NOMO-1 treated with DMSO at 0.1 percent for 48 hours (cell line): ENCODE data around the gene PGRMC2.

Source experiments
- DNase-seq: peaks from one replicate; lab custom pipeline; 2025; ENCODE audit not compliant: unreplicated experiment; lab: John Stamatoyannopoulos, UW

The PGRMC2 gene, protein sequence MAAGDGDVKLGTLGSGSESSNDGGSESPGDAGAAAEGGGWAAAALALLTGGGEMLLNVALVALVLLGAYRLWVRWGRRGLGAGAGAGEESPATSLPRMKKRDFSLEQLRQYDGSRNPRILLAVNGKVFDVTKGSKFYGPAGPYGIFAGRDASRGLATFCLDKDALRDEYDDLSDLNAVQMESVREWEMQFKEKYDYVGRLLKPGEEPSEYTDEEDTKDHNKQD

DNA sequence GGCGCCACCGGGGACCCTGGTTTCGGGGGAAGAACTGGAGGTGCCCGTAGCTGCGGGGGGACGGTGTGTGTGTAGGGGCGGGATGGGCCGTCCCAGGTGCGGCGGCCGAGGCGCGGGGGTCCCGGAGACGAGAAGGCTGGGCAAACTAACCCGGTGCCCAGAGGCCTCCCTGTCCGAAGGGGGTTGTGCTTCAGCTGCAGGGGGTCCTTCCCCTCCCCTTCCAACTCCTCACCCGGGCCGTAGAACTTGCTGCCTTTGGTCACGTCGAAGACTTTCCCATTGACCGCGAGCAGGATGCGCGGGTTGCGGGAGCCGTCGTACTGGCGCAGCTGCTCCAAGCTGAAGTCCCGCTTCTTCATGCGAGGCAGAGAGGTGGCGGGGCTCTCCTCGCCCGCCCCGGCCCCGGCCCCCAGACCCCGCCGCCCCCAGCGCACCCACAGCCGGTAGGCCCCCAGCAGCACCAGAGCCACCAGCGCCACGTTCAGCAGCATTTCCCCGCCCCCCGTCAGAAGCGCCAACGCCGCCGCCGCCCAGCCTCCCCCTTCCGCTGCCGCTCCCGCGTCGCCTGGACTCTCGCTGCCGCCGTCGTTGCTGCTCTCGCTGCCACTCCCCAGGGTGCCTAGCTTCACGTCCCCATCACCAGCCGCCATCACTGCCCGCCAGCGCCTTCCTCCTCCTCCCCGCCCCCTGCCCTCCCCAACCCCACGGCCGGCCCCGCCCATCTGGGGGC is at the start of gene PGRMC2:
Gene PGRMC2 (minus strand): TSS at position 673 of the 730 bp plus-strand sequence. CDS start 23 bp downstream, at position 650.
- DNase-seq = no peak

DNA sequence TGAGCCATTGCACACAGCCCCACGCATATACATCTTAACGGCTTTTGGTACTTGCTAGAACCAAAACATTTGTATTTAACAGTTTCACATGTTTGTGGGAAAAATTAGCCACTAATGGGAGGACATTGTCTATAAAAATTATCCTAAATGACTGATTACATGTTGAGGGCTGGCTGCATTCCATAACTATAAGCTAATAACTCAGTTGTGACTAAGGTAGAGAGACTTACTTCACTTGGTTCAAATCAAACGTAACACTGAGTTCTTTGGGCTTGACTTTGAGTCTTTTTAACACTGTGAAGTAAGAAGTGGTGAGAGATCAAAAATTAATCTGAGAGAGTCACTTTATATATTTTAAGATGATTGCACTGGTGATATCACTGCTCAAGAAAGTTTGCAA is 47.9 kb upstream of the PGRMC2 start:
- DNase-seq = no peak

DNA sequence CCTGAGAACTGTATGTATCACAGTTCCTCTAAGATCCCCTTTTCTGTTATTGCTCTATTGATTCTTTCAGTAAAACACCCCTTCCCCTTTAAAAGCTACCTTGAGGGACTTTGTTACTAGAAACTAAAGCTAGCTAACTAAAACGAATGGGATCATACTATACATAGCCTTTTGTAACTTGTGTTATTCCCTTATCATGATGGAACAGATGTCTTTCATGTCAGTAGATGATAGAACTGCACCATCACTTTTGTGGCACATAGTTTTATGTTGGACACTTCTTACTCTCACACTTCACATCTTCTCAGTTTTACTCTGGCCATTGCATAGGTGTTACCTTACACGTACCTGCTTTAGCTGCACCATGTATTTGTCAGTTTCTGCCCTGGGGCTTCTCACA is 46.6 kb upstream of the PGRMC2 start:
- no peak for DNase-seq

DNA sequence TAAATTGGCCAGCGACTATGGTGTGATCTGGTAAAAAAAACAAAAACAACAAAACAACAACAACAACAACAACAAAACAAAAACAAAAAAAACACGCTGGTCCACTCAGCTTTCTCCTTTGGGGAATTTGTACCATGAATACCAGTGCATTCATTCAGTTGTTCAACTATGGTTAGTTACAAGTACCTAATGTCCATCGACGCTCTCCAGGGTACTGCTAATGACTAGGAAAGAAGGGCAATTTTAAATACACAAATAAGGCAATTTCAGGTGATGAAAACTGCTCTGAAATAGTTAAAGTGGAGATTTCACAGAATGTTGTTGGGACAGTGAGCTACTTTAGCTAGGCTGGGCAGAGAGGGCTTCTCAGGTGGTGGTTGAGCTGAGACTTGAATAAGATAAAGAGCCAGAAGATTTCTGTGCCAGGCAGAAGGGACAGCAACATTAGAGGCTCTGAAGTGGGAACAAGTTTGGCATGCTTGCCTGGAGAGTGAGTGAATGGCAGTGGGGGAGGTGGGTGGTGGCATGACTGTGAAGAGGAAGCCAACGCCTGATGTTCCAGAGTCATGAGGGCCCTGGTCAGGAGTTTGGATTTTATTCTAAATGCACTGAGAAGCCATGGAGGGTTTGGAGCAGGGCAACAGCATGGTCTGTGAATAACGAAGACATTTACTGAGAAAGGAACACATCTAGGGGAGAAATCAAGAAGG is 45.9 kb upstream of the PGRMC2 start:
- DNase-seq = no peak

DNA sequence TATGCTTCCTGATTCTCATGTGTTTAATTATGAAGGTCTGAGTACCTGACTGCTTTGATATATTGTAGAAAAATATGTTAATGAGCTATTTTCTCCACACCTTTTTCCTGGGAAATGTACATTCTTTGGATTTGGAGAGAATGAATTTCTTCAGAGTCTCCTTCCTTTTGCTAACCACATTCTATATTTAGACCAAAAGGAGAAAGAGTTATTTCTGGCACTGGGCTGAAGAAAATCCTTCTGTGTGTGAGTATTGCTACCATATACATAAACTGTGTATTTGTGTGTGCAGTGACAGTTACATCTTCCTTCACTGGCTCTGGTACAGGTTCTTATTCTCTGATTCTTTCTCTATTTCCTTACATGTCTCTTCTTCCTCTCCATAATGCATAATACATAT is 44.5 kb upstream of the PGRMC2 start:
- DNase-seq = no peak

DNA sequence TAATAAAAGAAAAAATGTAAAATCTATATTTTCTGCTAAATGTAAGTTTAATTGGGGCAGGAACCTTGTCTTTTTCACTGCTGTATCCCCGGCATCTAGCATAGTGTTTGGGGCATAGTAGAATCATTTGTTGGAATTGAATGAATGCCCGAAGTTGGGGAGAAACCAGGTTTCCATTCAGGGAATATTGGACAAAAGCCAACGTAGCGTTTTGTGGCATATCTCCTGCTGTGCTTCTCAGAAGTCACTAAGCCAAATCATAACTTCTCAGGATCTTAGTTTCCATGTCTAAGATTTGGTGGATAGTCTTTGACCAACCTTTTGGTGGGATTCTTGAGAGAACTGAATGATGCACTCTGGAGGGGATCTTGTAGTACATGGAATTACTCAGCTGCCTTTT is 42.0 kb upstream of the PGRMC2 start:
- DNase-seq = no peak

DNA sequence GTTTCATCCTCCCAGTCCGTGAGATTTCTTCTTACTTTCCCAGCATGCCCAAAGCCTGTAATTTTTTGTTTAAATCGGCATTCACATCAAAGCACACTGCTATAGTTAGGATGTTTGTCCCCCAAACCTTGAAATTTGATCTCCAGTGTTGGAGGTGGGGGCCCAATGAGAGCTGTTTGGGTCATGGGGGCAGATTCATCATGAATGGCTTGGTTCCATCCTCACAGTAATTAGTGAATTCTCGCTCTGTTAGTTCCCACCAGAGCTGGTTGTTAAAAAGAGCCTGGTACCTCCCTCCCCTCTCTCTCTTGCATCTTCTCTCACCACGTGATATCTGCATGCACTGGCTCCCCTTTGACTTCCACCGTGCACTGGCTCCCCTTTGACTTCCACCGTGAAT is 40.5 kb upstream of the PGRMC2 start:
- DNase-seq = no peak

DNA sequence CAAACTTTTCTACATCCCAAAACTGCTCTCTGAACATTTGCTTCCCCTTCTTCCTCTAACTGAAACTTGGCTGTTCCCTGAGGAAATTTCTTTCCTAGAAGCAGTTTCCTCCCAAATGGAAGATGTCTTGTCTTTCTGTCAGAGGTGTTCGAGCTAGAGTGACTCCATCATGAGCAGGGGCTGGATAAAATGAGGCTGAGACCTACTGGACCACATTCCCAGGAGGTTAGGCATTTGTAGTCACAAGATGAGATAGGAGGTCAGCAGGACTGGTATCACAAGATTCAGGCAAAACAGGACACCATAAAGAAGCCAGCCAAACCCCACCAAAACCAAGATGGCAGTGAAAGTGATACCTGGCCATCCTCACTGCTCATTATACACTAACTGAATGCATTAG is 35.8 kb upstream of the PGRMC2 start:
- DNase-seq = no peak

DNA sequence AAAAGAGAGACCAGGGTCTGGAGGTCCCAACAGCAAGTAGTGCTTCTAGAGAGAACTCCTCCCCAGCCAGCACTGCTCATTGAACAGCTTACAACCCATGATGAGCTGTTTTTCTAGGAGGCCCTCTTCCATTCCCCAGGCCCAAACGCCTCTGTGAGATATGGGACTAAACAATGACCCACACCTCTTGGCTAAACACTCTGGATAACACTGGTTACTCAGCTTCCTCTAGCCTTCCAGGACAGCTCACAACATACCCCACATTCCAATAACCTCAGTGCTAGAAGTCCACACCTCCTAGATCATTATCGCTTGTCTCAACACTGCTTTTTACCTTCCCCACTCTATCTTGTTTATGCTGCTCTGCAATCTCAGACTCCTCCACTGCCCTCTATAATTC is 35.4 kb upstream of the PGRMC2 start:
- no peak for DNase-seq

DNA sequence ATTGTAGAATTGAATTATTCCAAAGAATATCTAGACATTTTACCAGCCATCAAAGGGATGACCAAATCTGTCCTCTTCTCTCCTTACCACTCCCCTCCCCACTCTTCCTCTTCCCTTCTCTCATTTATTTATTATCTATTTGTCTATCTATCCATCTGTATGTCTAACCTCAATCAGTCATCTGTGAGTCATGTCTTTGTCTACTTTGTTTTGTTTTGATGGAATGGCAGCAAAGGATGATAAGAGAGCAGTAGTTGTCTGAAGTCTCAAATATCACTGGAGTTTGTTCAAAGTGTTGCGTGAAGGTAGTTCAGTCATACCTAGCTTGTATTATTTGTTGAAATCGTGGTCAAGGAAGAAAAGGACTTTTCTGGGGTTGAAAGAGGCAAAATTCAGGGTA is 34.7 kb upstream of the PGRMC2 start:
- no peak for DNase-seq

DNA sequence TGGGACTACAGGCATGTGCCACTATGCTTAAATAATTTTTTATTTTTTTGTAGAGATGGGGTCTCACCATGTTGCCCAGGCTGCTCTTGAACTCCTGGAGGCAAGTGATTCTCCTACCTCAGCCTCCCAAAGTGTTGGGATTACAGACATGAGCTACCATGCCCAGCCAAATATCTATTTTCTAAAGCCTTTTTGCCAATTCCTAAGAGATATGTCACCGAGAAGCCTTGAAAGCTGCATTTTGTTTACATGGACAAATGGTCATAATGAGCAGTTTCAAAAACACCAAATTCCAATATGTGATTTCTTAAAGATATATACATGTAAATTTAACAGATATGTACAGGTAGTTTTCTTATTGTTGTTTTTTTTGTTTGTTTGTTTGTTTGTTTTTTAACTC is 33.0 kb upstream of the PGRMC2 start:
- DNase-seq = no peak

DNA sequence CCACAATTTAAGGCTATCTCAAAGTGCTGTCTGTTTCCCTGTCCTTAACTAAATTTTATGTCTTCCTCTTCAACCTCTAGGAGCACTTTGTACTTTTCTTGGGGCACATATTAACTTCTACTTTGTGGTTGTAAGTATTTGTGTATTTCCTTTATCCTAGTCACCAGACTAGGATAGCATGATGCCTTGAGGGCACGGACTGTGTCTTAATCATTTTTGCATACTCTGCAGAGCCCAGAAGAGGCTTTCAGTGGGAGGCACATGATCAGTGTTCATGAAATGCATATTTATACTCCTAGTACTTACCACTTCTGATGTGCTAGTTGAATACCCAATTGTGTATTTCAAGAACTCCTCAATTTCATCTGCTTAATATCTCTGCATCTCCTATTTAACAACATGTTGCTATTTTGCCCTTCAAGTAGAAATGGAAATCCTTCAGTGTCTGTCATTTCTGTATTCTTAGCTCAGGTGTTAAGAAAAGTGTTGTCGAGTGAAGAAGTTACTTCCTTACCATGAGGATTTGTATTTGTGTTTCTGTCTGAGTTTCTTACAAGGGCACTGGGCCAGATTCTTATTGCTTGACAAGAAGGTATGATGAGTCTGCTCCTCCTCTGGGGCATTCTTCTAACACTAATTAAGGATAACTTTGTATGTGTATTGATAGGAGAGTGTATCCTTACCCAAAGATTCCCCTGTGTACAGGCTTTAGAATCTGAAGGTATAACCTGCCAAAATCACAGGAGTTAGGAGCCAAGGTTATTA is 28.3 kb upstream of the PGRMC2 start:
- no peak for DNase-seq

DNA sequence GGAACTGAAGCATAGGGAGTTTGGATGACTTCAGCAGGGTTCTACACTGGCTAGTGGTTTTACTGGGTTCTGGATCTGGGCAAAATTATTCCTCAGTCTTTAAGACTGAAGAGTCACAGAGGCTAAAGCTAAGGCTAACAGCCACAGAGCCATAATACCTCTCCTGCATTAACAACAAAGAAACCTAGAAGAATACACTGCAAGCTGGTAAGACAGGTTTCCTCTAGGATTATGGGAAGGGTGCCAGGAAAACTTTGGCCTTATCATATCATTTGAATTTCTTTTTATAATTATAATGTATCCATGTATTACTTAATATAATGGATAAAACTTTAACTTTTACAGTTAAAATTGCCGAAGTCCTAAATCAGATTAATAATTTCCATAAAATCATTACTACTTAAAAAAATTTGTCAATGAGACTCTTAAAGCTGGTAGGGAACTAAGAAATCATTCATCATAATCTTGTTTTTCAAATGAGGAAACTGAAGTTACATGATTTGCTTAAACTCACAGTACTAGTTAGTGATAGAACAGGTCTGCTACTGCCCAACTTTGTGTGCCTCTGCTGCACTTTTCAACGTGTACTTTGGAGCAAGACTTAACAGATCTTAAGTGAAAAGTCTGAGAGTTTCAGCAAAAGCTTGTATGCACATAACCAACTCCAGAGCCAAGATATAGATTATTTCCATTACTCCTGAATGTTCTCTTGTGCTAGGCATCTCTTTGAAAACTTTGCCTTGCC is 24.2 kb upstream of the PGRMC2 start:
- no peak for DNase-seq

DNA sequence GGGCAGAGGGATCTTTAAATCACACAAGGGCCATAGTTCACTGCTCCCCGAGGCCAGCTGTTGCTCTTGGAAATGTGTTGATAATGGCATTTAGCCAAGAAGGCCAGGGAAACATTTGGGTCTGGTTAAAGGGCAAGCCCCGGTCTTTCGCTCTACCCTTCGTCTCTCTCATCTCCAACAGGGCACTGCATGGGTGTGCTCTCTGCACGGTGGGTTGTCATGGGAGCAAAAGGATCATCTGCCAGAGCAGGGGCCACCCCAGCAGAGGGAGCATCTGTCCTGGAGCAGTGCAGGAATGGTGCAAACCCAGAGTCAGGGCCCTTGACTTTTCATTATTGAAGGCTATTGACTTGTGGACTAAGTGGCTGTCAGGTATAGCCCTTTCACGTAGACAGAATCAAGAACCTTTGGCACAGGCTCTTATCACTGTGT is 22.7 kb upstream of the PGRMC2 start:
- DNase-seq = no peak

DNA sequence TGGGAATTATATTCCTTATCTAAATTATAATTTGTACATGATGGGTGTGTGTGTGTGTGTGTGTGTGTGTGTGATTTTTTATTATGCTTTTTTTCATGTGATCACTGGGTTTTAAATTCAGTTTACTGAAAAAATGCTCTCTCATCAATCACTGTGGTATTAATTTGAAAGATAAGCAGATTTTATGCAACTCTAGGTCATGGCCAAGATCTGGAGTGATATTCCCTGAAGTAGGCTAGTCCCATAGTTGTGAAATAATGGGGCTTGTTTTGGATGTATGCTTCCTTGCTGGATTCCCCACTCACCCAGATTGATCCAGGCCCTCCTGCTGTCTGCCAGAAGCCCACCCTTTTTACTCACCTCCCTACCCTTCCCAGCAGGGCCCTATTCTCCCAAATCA is 22.0 kb upstream of the PGRMC2 start:
- no peak for DNase-seq

DNA sequence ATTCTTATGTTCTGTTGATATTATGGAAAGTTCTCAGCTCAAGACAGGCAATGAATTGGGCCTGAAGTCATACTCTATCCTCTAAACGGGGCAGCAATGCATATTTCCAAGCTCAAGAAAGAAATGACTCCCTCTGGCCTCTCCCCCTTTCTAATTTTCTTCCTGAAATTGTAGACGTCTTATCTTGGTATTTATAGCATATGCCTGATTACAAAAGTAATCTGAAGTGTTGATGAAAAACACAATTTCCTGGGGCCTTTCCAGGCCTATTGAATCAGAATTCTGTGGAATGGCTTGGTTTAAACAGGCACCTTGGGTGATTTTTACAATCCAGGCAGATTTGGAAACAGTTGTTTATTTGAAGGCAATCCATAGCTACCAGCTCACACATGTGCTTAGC is 21.4 kb upstream of the PGRMC2 start:
- no peak for DNase-seq

DNA sequence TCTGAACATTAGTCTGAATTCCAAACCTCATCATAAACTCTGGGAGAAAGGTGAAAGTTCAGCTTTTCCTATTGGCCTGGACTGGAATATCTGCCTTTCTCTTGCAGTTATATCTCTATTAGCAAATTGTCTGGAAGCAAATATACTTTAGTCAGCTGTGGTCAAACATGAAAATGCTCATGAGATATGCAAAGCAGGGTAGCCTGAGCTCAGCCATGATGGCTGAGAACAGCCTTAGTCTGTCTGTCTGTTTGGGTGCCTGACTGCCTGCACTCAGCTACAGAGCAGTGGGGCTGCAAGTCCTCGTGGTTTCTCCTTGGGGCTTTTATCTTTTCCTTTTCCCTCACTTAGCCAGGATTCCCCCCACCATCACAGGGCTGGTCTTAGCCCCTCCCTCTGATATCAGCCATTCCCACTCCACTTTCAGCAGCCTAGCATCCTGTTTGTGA is 19.5 kb upstream of the PGRMC2 start:
- DNase-seq = no peak

DNA sequence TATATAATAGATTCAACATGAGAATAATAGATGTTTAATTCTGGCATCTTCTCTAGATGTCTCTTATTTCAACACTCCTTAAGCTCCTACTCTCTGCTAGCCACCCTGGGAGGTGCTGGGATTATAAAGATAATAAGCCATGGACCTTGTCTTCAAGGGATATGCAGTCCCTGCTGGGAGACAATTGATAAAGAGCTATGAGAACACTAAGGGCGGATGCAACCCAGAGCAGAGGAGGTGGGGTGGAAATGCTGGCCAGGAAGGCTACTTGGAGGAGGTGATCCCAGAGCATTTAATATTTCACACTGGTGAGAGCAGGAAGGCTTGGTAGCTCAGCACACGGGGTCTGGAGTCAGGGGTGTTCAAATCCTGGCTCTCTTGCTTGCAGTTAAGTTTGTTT is 18.3 kb upstream of the PGRMC2 start:
- DNase-seq = no peak

DNA sequence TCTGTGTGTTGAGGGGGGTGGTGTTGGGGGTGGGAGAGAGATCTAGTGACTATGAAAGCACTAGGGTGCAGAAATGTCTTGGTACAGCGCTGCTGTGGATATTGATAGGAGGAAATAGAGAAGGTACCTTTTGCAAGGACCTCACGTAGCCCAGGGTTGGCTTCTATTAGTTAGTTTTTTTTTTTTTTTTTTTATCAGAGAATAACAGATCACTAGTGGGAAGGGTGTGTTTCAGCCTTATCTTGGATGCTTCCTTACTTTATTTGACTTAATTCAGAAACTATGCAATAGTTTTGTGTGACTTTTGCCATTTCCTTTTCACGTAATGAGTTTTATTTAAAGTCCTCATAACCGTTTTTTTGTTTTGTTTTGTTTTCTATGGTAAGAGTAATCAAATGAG is 16.4 kb upstream of the PGRMC2 start:
- DNase-seq = no peak

DNA sequence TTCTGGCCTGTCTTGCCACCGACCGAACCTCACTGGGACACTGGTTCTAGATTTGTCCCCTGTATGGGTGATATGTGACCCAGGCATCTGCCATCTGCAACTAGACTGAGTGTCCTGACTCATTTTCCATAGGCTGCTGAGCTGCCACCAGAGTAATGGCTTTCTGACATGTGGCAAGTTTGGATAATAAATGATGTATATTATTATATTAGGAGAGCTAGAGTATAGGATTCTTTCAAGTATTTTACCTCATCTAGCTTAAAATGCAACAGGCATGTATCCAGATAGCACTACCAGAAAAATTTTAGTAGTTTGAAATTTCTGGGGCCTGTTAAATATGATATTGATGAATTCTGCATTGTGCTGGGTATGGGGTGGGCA is 15.8 kb upstream of the PGRMC2 start:
- no peak for DNase-seq

DNA sequence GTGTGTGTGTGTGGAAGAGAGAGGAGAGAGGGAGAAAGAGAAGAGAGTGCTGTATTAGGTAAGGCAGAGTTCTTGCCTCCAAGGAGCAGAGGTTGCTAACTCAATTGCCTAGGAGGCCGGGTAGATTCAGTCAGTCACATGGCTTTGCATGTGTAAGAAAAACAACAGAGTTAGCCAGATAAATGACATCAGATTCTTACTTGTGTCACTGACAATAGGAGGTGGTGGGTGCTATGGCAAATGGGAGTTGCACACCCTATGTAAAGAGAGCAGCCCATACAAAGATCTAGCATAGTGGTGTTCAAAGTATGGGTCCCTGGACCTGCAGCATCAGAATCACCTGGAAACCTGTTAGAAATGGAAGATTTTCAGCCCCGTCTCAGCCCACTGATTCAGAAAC is 14.4 kb upstream of the PGRMC2 start:
- DNase-seq = no peak
